OCI-LY3 (cell line): Measurements from ENCODE around the gene GADD45G.

Source experiments
- H2AFZ ChIP-seq: fragments of 200-600, 300-600 bp; shearing (Covaris generic); 2 replicates; pipeline ENCODE4 v1.6.0; 2014; ENCODE audit warnings: antibody characterized with exemption, low read depth, low read length
- H3K27ac ChIP-seq: fragments of 200-600, 300-600 bp; sonication (generic); 2 replicates; pipeline ENCODE4 v1.5.1; 2014; ENCODE audit warnings: mild to moderate bottlenecking, low read length, moderate library complexity, mixed read lengths
- H3K27me3 ChIP-seq: fragments of 200-600, 300-600 bp; sonication (generic); 2 replicates; pipeline ENCODE4 v1.6.1; 2014; ENCODE audit warnings: low read depth, low read length, mixed read lengths
- H3K36me3 ChIP-seq: fragments of 200-600, 300-600 bp; sonication (generic); replicated peaks from 2 replicates; pipeline ENCODE3; 2014; ENCODE audit warnings: low read depth, low read length, mixed read lengths
- H3K4me1 ChIP-seq: fragments of 300-600, 200-600 bp; sonication (generic); 2 replicates; pipeline ENCODE4 v1.6.1; 2014; ENCODE audit warnings: low read length, mixed read lengths
- H3K4me2 ChIP-seq: fragments of 200-600, 300-600 bp; sonication (generic); 2 replicates; pipeline ENCODE4 v1.6.1; 2014; ENCODE audit warnings: low read length, mixed read lengths
- H3K4me3 ChIP-seq: fragments of 300-600, 200-600 bp; sonication (generic); 2 replicates; pipeline ENCODE4 v1.5.1; 2014; ENCODE audit warnings: antibody characterized with exemption, mild to moderate bottlenecking, low read length, moderate library complexity
- H3K79me2 ChIP-seq: fragments of 300-600, 200-600 bp; shearing (Covaris generic); 2 replicates; pipeline ENCODE4 v1.6.1; 2014; ENCODE audit warnings: mild to moderate bottlenecking, low read length, mixed read lengths
- H3K9ac ChIP-seq: fragments of 300-600, 200-600 bp; shearing (Covaris generic); 2 replicates; pipeline ENCODE4 v1.6.0; 2014; ENCODE audit warnings: mild to moderate bottlenecking, low read length, moderate library complexity
- H3K9me3 ChIP-seq: fragments of 200-600, 300-600 bp; shearing (Covaris generic); 2 replicates; pipeline ENCODE4 v1.6.1; 2014; ENCODE audit warnings: low read length, mixed read lengths; ENCODE audit not compliant: insufficient read depth
- H4K20me1 ChIP-seq: fragments of 200-600, 300-600 bp; sonication (generic); 2 replicates; pipeline ENCODE4 v1.6.1; 2016; ENCODE audit warnings: low read length, mixed read lengths; ENCODE audit not compliant: insufficient read depth
- EZH2phosphoT487 ChIP-seq: fragments of 200-600 bp; shearing (Covaris generic); IDR thresholded peaks from 2 replicates; pipeline ENCODE4 v1.6.1; 2018; ENCODE audit warnings: antibody characterized with exemption, mixed run types, low read depth
- TF ChIP-seq, protein P1 (sequence below): fragments of 200-600, 300-600 bp; sonication (generic); IDR thresholded peaks from 2 replicates; pipeline ENCODE4 v1.5.1; 2014; ENCODE audit warnings: antibody characterized with exemption, low read length, low read depth

The GADD45G gene

DNA sequence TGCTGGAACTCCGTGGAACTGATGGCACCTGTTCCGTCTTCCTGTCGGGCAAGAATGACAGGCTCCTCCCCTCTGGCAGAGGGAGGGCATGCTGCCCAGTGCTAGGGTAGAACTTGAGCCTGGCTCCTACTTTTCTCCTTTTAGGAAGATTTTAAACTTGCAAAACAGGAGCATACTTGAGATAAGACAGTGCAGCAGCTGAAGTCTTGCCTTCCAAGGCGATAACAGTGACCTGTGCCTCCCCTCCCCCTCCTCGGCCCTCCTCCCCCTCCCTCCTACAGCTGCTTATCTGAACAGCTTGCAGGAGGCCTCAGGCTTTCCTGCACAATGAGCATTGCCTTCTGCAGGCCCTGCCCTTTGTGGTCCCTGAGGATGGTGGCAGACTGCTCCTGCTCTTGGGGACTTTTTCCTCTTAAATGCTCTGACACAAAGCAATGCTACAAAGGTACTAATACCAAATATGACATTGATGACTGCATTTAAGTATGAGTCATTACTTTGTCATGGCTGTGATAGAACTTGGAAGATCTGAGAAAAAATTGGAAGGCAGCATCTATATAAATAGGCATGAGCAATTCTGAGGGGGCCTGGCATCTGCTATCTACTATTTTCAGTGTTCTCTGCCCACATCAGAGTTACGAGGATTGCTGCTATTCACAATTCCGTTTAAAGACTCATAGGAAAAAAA, 2.0 kb downstream of the GADD45G start:
- H3K79me2 ChIP-seq = no peaks in the 10 kb centered on the region
- H3K27me3 ChIP-seq = peaks cover 11% of the 10 kb centered on the region; the same call in 1 of the 2 replicates
- 0 out of 2 replicates have a peak, but pooled peaks cover 2% of the 10 kb centered on the region for H3K4me1 ChIP-seq
- H3K4me3 ChIP-seq = no peak overlapping the region
- no peaks in the 10 kb centered on the region for H3K36me3 ChIP-seq
- TF ChIP-seq EZH2phosphoT487 = no peak
- TF ChIP-seq, protein P1, sequence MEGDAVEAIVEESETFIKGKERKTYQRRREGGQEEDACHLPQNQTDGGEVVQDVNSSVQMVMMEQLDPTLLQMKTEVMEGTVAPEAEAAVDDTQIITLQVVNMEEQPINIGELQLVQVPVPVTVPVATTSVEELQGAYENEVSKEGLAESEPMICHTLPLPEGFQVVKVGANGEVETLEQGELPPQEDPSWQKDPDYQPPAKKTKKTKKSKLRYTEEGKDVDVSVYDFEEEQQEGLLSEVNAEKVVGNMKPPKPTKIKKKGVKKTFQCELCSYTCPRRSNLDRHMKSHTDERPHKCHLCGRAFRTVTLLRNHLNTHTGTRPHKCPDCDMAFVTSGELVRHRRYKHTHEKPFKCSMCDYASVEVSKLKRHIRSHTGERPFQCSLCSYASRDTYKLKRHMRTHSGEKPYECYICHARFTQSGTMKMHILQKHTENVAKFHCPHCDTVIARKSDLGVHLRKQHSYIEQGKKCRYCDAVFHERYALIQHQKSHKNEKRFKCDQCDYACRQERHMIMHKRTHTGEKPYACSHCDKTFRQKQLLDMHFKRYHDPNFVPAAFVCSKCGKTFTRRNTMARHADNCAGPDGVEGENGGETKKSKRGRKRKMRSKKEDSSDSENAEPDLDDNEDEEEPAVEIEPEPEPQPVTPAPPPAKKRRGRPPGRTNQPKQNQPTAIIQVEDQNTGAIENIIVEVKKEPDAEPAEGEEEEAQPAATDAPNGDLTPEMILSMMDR = no peak
- H3K9ac ChIP-seq = no peak overlapping the region
- no peaks in the 10 kb centered on the region for H3K9me3 ChIP-seq
- H2AFZ ChIP-seq = no peak overlapping the region
- H3K4me2 ChIP-seq = no peak overlapping the region
- no peak overlapping the region for H3K27ac ChIP-seq
- no peaks in the 10 kb centered on the region for H4K20me1 ChIP-seq

DNA sequence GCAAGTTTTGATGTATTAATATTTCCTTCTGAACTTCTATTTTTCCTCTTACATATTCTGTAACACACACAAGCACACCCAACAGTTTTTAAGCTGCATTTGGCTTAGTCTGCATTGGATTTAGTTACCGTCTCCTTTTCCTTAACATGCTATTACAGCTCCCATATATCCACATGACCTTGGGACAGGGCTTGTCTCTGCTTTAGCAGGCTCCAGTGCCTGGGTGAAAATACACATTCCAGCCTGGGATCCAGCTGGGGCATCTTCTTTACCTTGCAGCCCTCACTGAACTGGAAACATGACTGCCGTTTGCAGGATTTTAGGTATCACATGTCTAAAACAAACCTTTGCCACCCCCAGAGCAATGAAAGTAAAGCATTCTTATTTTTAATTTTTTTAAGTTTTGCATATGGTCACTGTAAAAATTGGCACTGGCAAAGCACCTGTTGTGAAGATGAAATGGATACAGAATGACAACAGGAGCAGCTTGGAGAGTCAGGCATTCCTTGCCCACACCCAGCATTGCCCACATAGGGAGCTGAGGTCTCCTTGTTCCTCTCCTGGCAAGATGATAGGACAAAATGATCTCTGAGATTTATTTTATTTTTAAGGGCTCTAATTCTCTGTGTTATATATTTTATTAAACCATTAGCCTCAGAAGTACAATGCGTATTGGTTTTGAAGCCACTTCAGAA, 4.0 kb downstream of the GADD45G start:
- Histone ChIP-seq H4K20me1 (no peaks in the 10 kb centered on the region), H3K27ac (no peak overlapping the region), H3K79me2 (no peaks in the 10 kb centered on the region), H3K4me3 (no peak overlapping the region), H3K9ac (no peak overlapping the region), H3K9me3 (no peaks in the 10 kb centered on the region), H3K36me3 (no peaks in the 10 kb centered on the region), H2AFZ (no peak overlapping the region), H3K27me3 (peaks cover 18% of the 10 kb centered on the region; the same call in 1 of the 2 replicates), H3K4me1 (no peaks in the 10 kb centered on the region), H3K4me2 (no peak overlapping the region)
- TF ChIP-seq EZH2phosphoT487 = no peak
- TF ChIP-seq, protein P1 = no peak

DNA sequence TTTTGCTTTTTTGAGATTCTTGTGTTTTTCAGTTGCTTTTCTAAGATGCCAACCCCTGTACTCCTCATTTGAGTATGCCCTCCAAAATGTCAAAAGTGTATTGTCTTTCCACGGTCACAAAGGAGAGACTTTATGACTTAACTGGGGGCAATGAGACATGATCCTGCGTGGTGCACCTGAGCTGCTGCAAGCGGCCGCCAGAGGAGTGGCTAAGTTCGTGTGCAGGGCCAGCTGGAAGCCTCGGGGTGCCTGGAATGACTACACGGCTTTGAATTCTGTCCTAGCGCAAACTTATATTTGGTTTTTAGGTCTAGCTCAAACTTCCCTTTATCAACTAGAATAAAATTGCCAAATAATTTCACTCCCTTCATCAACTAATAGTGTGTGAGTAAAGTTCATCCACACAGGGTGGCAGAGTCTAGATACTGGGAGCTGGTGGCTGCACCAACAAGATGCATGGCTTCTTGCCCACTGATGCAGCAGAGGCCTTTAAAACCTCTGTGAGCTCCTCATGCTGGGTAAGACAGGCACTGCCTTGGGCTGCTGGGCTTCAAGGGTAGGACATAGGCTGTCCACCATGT, 4.7 kb downstream of the GADD45G start:
- Histone ChIP-seq H3K79me2 (no peaks in the 10 kb centered on the region), H3K4me2 (no peak overlapping the region), H3K36me3 (no peaks in the 10 kb centered on the region), H2AFZ (no peak overlapping the region), H3K9me3 (no peaks in the 10 kb centered on the region), H3K4me1 (no peaks in the 10 kb centered on the region), H3K9ac (no peak overlapping the region), H3K4me3 (no peak overlapping the region), H3K27me3 (peaks cover 18% of the 10 kb centered on the region; the same call in 1 of the 2 replicates), H3K27ac (no peak overlapping the region), H4K20me1 (no peaks in the 10 kb centered on the region)
- no peak for TF ChIP-seq EZH2phosphoT487
- TF ChIP-seq, protein P1 = no peak

DNA sequence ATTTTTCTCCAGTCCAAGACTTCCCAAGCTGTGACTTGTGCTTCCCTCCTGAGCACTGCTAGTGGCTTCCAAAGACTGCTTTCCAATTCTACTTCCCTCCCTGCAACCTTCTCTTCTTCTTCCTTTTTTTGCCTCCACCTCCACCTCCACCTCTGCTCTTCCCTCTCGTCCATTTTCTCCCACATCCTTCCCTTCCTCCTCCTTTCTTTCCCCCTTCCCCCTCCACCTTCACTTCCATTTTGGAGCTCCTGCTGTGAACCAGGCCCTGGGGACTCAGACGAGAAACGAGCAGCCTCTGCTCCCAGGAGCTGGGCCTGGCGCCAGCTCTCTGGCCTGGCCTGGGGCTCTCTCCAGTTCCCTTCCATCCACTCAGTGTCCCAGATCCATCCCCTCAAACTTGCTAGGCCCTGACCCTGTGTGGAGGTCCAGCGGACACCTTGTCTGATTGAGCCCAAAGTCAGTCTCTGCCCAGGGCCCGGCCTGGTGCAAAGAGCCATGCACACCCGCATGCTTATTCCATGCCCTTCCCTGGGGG, 5.6 kb downstream of the GADD45G start:
- Histone ChIP-seq H4K20me1 (no peaks in the 10 kb centered on the region), H3K36me3 (no peaks in the 10 kb centered on the region), H2AFZ (no peak overlapping the region), H3K79me2 (no peaks in the 10 kb centered on the region), H3K4me1 (no peaks in the 10 kb centered on the region), H3K4me3 (no peak overlapping the region), H3K4me2 (no peak overlapping the region), H3K27me3 (peaks cover 18% of the 10 kb centered on the region; the same call in 1 of the 2 replicates), H3K9ac (no peak overlapping the region), H3K27ac (no peak overlapping the region), H3K9me3 (no peaks in the 10 kb centered on the region)
- TF ChIP-seq EZH2phosphoT487 = no peak
- TF ChIP-seq, protein P1 = no peak
